Measurements from ENCODE around the gene NPFF.

- TF ChIP-seq CTCF (IDR thresholded peaks at IDR 0.05) (no peak), POLR2A (IDR thresholded peaks at IDR 0.05) (no peak)
Measured at GRCh38 chr12:53501615-53502181, 5.6 kb downstream of the NPFF start.
